GM23338 (cell line): ENCODE data around the gene SLC38A10.

Source experiments
- CREB1 ChIP-seq: fragments of 250-450 bp; sonication (Bioruptor Pico); IDR thresholded peaks from 2 replicates; pipeline ENCODE4 v1.5.0; 2020; ENCODE audit warnings: low read depth, mild to moderate bottlenecking, moderate library complexity
- CTCF ChIP-seq, 2 experiments: fragments of 200-600 bp in 1 of 2; sonication (generic) in 1 of 2; conservative IDR thresholded peaks; 2 replicates each; pipeline versions ENCODE4 v1.5.1 to v1.6.1; 2016 to 2017; ENCODE audit warnings: antibody characterized with exemption in 2 of 2, low read depth in 2 of 2, mild to moderate bottlenecking in 2 of 2, moderate library complexity in 1 of 2
- ETS1 ChIP-seq: IDR thresholded peaks from 2 replicates; pipeline ENCODE4 v1.6.1; 2016; ENCODE audit warnings: antibody characterized with exemption
- EZH2 ChIP-seq: fragments of 200-600 bp; sonication (generic); IDR thresholded peaks from one replicate; pipeline ENCODE4 v1.8.0; 2017; ENCODE audit warnings: antibody characterized with exemption, mild to moderate bottlenecking, low read depth; ENCODE audit not compliant: unreplicated experiment
- EZH2phosphoT487 ChIP-seq: fragments of 200-600 bp; sonication (generic); IDR thresholded peaks from one replicate; pipeline ENCODE4 v1.8.1; 2018; ENCODE audit warnings: antibody characterized with exemption; ENCODE audit not compliant: unreplicated experiment
- JUNB ChIP-seq: IDR thresholded peaks from one replicate; pipeline ENCODE4 v1.6.1; 2016; ENCODE audit warnings: antibody characterized with exemption; ENCODE audit not compliant: unreplicated experiment
- POLR2AphosphoS5 ChIP-seq: IDR thresholded peaks from 2 replicates; pipeline ENCODE4 v1.6.1; 2016; ENCODE audit warnings: antibody characterized with exemption, low read depth
- REST ChIP-seq: IDR thresholded peaks from one replicate; pipeline ENCODE4 v1.6.1; 2018; ENCODE audit warnings: antibody characterized with exemption; ENCODE audit not compliant: unreplicated experiment
- STAT1 ChIP-seq: IDR thresholded peaks from one replicate; pipeline ENCODE4 v1.6.1; 2016; ENCODE audit warnings: antibody characterized with exemption; ENCODE audit not compliant: unreplicated experiment

- TF ChIP-seq POLR2AphosphoS5, result no peak
- TF ChIP-seq CTCF (conservative IDR thresholded peaks at IDR 0.05; ENCODE audit: low read depth in 2 of 2), result no peak
- TF ChIP-seq EZH2, result no peak
- TF ChIP-seq JUNB, result no peak
- TF ChIP-seq REST, result no peak
- TF ChIP-seq CREB1 (CRISPR knock-in tag), result no peak
- TF ChIP-seq EZH2phosphoT487, result no peak
- no peak for TF ChIP-seq ETS1
- TF ChIP-seq STAT1, result no peak
Measured at GRCh38 chr17:81261096-81261495, 34.0 kb downstream of the SLC38A10 start.
